CD14-positive monocyte (primary cell): ENCODE results near the gene PRR22. TPM values are rescaled to one million over a fixed set of nuclear protein-coding genes. Genes with fewer than 3 reads are reported as not detected.

Experiments used
- DNase-seq, 3 donors: peaks; one replicate each; pipeline ENCODE4 v3.0.0-alpha.2; 2011 to 2022
- H2AFZ ChIP-seq: 2 replicates; pipeline ENCODE4 v1.6.0; 2012; ENCODE audit warnings: mild to moderate bottlenecking, low read depth, low read length, inconsistent platforms; ENCODE audit not compliant: insufficient read depth, poor library complexity, severe bottlenecking
- H3K27ac ChIP-seq, 2 donors: 1 replicate in 1 of 2; 2 replicates in 1 of 2; pipeline ENCODE4 v1.5.1; 2012 to 2013; ENCODE audit warnings: low read length in 2 of 2, control low read depth in 1 of 2, inconsistent platforms in 1 of 2, low read depth in 1 of 2, mild to moderate bottlenecking in 1 of 2
- H3K27me3 ChIP-seq, 2 donors: one replicate each; pipeline versions ENCODE4 v1.6.0 to v1.6.1; 2011 to 2013; ENCODE audit warnings: low read length in 2 of 2; ENCODE audit not compliant: control insufficient read depth in 2 of 2, insufficient read depth in 2 of 2
- H3K36me3 ChIP-seq, 2 donors: replicated peaks in 1 of 2; 1 replicate in 1 of 2; 2 replicates in 1 of 2; pipeline versions ENCODE4 v1.5.1 to v1.6.1; 2012 to 2013; ENCODE audit warnings: low read length in 2 of 2, control low read depth in 1 of 2, inconsistent platforms in 1 of 2, mild to moderate bottlenecking in 1 of 2; ENCODE audit not compliant: insufficient read depth in 2 of 2, control insufficient read depth in 1 of 2
- H3K4me1 ChIP-seq, 2 donors: 1 replicate in 1 of 2; 2 replicates in 1 of 2; pipeline versions ENCODE4 v1.5.1 to v1.6.1; 2012 to 2013; ENCODE audit warnings: low read length in 2 of 2, control low read depth in 1 of 2, inconsistent platforms in 1 of 2, mild to moderate bottlenecking in 1 of 2, moderate library complexity in 1 of 2; ENCODE audit not compliant: insufficient read depth in 2 of 2, control insufficient read depth in 1 of 2
- H3K4me2 ChIP-seq: replicated peaks from 2 replicates; pipeline ENCODE3; 2012; ENCODE audit warnings: low read length, moderate library complexity, mild to moderate bottlenecking; ENCODE audit not compliant: poor library complexity, severe bottlenecking; ENCODE audit errors: extremely low read depth
- H3K4me3 ChIP-seq, 3 experiments: fragments of 200-600 bp in 1 of 3; sonication (generic) in 1 of 3; replicated peaks in 1 of 3; 1 replicate in 2 of 3; 2 replicates in 1 of 3; pipeline ENCODE4 v1.5.1; 2011 to 2013; ENCODE audit warnings: low read length in 3 of 3, mild to moderate bottlenecking in 3 of 3, control low read depth in 2 of 3, low read depth in 2 of 3, inconsistent platforms in 1 of 3, moderate library complexity in 1 of 3
- H3K79me2 ChIP-seq: 2 replicates; pipeline ENCODE4 v1.6.0; 2012; ENCODE audit warnings: mild to moderate bottlenecking, control low read depth, inconsistent platforms, low read length, moderate library complexity; ENCODE audit not compliant: insufficient read depth
- H3K9ac ChIP-seq: 2 replicates; pipeline ENCODE4 v1.6.0; 2017; ENCODE audit warnings: low read length, mild to moderate bottlenecking; ENCODE audit not compliant: insufficient read depth, poor library complexity, severe bottlenecking
- H3K9me3 ChIP-seq, 2 donors: replicated peaks in 1 of 2; 1 replicate in 1 of 2; 2 replicates in 1 of 2; pipeline versions ENCODE4 v1.5.1 to v1.6.1; 2012 to 2013; ENCODE audit warnings: low read length in 2 of 2, control low read depth in 1 of 2; ENCODE audit not compliant: control insufficient read depth in 1 of 2, insufficient read depth in 1 of 2
- H4K20me1 ChIP-seq: 2 replicates; pipeline ENCODE4 v1.6.0; 2012; ENCODE audit warnings: mild to moderate bottlenecking, low read length, control low read depth, moderate library complexity; ENCODE audit not compliant: insufficient read depth
- H3K27ac Mint-ChIP-seq, 7 donors: one replicate each; pipeline ENCODE4 v1.8.0; 2020; ENCODE audit warnings: mild to moderate bottlenecking in 7 of 7, mixed read lengths in 7 of 7, moderate library complexity in 6 of 7, inconsistent platforms in 2 of 7
- H3K27me3 Mint-ChIP-seq, 3 donors: one replicate each; pipeline ENCODE4 v1.8.0; 2021 to 2022; ENCODE audit warnings: low read depth in 3 of 3, mild to moderate bottlenecking in 3 of 3, mixed read lengths in 3 of 3, moderate library complexity in 3 of 3, inconsistent platforms in 1 of 3
- H3K36me3 Mint-ChIP-seq, 2 donors: one replicate each; pipeline ENCODE4 v1.8.0; 2020; ENCODE audit warnings: mixed read lengths in 2 of 2, inconsistent platforms in 1 of 2, mild to moderate bottlenecking in 1 of 2
- H3K4me1 Mint-ChIP-seq: one replicate; pipeline ENCODE4 v1.8.0; 2020; ENCODE audit warnings: mild to moderate bottlenecking, mixed read lengths
- H3K4me3 Mint-ChIP-seq, 2 donors: one replicate each; pipeline ENCODE4 v1.8.0; 2020; ENCODE audit warnings: mild to moderate bottlenecking in 2 of 2, mixed read lengths in 2 of 2, moderate library complexity in 1 of 2
- H3K9me3 Mint-ChIP-seq, 7 donors: one replicate each; pipeline ENCODE4 v1.8.0; 2020 to 2022; ENCODE audit warnings: mixed read lengths in 7 of 7, mild to moderate bottlenecking in 6 of 7, moderate library complexity in 6 of 7, inconsistent platforms in 2 of 7
- WGBS: methylation state at CpG from one replicate; pipeline ENCODE4 v1.1.5; 2013; ENCODE audit warnings: missing lambda C conversion rate; ENCODE audit not compliant: insufficient coverage; 5-methylcytosine and 5-hydroxymethylcytosine counted together
- intact Hi-C, 2 donors: fragments of 100-400 bp; cut with micrococcal nuclease; formaldehyde crosslinking; loops; one replicate each; pipeline versions ENCODE4 v1.15.0 to v1.15.1; 2023
- polyA plus RNA-seq, 3 donors: library from polyadenylated mRNA; depleted of rRNA in 1 of 3; unstranded in 2 of 3; stranded (reverse) in 1 of 3; fragments of 300-500 nt in 2 of 3; fragments of >200 nt in 1 of 3; fragmentation: Illumina TruSeq in 2 of 3; gene quantifications; 1 replicate in 2 of 3; 2 replicates in 1 of 3; pipeline ENCODE4 v1.2.3, GENCODE V29; 2012 to 2021
- TF ChIP-seq, protein P1 (sequence below): fragments of 200-600 bp; IDR thresholded peaks from one replicate; pipeline ENCODE4 v1.8.0; 2022; ENCODE audit warnings: antibody characterized with exemption, mild to moderate bottlenecking

Gene PRR22
- polyA plus RNA-seq, 3 donors: 0.15 to 1.6 TPM; not detected in 1

DNA sequence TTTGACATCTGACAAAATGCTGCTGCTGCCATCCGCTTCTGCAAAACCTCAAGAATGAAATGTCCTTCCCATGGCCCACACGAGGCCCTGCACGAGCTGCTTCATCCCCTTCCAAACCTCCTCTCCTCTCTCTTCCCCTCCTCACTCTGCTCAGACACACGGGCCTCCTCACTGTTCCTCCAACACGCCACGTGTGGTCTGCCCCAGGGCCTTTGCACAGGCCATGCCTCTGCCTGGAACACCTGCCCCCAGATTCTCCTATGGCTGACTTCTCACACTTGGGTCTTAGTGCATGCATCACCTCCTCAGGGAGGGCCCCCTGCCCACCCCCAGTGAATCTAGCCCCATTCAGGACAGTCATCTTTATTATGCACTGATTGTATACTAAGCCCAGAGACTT, 36.2 kb upstream of the PRR22 start:
- Histone ChIP-seq H4K20me1 (no peaks in the 10 kb centered on the region), H3K9ac (no peak overlapping the region), H3K4me1 (no peaks in the 10 kb centered on the region), H3K4me2 (no peak overlapping the region), H3K79me2 (no peaks in the 10 kb centered on the region), H2AFZ (no peak overlapping the region), H3K27ac (no peak overlapping the region), H3K9me3 (no peaks in the 10 kb centered on the region), H3K27me3 (no peaks in the 10 kb centered on the region), H3K36me3 (no peaks in the 10 kb centered on the region), H3K4me3 (no peak overlapping the region)
- intact Hi-C loops: no loop called here
- Mint-ChIP-seq H3K4me3 (no peak overlapping the region), H3K27me3 (peaks cover 10 to 12% (median 11%) of the 10 kb centered on the region in 3 donors), H3K27ac (no peak overlapping the region), H3K36me3 (no peaks in the 10 kb centered on the region), H3K9me3 (peaks cover 0 to 3% (median 0%) of the 10 kb centered on the region in 7 donors), H3K4me1 (no peaks in the 10 kb centered on the region)
- no peak for DNase-seq
- TF ChIP-seq, protein P1, sequence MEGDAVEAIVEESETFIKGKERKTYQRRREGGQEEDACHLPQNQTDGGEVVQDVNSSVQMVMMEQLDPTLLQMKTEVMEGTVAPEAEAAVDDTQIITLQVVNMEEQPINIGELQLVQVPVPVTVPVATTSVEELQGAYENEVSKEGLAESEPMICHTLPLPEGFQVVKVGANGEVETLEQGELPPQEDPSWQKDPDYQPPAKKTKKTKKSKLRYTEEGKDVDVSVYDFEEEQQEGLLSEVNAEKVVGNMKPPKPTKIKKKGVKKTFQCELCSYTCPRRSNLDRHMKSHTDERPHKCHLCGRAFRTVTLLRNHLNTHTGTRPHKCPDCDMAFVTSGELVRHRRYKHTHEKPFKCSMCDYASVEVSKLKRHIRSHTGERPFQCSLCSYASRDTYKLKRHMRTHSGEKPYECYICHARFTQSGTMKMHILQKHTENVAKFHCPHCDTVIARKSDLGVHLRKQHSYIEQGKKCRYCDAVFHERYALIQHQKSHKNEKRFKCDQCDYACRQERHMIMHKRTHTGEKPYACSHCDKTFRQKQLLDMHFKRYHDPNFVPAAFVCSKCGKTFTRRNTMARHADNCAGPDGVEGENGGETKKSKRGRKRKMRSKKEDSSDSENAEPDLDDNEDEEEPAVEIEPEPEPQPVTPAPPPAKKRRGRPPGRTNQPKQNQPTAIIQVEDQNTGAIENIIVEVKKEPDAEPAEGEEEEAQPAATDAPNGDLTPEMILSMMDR: no peak
- 56% methylated on average over 5 of the region's 6 CpGs for WGBS

DNA sequence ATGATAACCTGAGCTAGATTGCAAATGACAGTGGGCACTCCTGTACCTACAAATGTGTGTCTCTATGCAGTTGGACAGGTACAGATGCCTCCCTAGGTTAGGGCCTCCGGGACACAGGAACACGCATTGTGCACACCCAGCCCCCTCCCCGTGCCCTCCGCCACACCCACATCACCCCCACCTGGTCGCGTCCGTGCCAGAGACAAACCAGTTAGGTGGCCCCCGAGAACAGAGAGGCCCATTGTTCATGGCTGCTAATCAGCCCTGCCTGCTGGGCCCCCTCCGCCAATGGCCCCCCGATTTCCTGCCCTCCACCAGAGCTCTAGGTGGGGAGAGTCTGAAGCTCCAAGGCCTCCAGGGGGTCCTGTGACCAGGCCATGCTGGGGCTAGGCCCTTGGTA, 34.0 kb upstream of the PRR22 start:
- Mint-ChIP-seq H3K36me3 (no peaks in the 10 kb centered on the region), H3K27ac (no peak overlapping the region), H3K4me1 (no peaks in the 10 kb centered on the region), H3K27me3 (peaks cover 6 to 14% (median 13%) of the 10 kb centered on the region in 3 donors), H3K9me3 (peaks cover 0 to 3% (median 2%) of the 10 kb centered on the region in 7 donors), H3K4me3 (no peak overlapping the region)
- H3K79me2 ChIP-seq: no peaks in the 10 kb centered on the region
- intact Hi-C loops: no loop called here
- TF ChIP-seq, protein P1: no peak
- H2AFZ ChIP-seq: no peak overlapping the region
- H3K4me2 ChIP-seq: no peak overlapping the region
- H3K27ac ChIP-seq: no peak overlapping the region
- WGBS: 97% methylated on average over 4 of the region's 10 CpGs
- no peak overlapping the region for H3K4me3 ChIP-seq
- H3K9me3 ChIP-seq: no peaks in the 10 kb centered on the region
- no peak overlapping the region for H3K9ac ChIP-seq
- H3K36me3 ChIP-seq: no peaks in the 10 kb centered on the region
- no peaks in the 10 kb centered on the region for H3K27me3 ChIP-seq
- H4K20me1 ChIP-seq: no peaks in the 10 kb centered on the region
- H3K4me1 ChIP-seq: no peaks in the 10 kb centered on the region
- no peak for DNase-seq
